Measurements from ENCODE around the gene STRIP2. TPM values are rescaled to one million over a fixed set of nuclear protein-coding genes. Genes with fewer than 3 reads are reported as not detected.

STRIP2 gene
- total and polyA plus RNA-seq, 9 of the 15 experiments (the other 6 are each of a cell fraction or from before 2014, with no cell fraction given): 10.1 to 81.8 (median 42.3) TPM

DNA sequence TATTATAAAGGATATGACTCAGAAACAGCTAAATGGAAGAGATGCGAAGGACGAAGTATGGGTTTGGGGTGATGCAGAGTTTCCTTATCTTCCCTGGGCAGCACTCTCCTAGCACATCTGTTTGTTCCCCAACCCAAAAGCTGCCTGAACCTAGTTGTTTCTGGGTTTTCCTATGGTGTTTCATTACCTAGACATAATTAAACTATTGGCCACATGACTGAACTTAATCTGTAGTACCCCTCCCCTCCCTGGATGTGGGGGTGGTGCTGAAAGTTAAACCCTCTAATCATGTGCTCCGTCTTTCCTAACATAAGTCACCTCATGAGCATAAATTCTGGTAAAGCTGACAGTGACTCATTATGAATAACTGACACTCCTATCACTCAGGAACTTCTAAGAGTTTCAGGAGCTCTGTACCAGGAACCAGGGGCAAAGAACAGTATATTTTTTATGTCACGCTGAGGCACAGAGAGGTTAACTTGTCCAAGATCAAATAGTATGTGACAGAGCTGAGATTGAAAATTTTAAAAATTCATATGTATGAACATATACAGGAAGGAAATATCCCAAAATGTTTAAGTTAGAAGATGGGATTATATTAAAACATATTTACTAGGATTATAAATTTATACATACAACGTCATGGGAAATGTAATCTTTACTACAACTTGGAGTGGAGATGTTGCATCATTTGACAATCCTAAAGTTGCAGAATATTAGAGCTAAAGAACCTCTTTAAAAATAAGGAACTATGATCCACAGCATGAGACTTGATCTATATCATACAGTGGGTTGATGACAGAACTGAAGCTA lies 4.8 kb downstream of the STRIP2 start (continued):
- TF ChIP-seq, protein P1, sequence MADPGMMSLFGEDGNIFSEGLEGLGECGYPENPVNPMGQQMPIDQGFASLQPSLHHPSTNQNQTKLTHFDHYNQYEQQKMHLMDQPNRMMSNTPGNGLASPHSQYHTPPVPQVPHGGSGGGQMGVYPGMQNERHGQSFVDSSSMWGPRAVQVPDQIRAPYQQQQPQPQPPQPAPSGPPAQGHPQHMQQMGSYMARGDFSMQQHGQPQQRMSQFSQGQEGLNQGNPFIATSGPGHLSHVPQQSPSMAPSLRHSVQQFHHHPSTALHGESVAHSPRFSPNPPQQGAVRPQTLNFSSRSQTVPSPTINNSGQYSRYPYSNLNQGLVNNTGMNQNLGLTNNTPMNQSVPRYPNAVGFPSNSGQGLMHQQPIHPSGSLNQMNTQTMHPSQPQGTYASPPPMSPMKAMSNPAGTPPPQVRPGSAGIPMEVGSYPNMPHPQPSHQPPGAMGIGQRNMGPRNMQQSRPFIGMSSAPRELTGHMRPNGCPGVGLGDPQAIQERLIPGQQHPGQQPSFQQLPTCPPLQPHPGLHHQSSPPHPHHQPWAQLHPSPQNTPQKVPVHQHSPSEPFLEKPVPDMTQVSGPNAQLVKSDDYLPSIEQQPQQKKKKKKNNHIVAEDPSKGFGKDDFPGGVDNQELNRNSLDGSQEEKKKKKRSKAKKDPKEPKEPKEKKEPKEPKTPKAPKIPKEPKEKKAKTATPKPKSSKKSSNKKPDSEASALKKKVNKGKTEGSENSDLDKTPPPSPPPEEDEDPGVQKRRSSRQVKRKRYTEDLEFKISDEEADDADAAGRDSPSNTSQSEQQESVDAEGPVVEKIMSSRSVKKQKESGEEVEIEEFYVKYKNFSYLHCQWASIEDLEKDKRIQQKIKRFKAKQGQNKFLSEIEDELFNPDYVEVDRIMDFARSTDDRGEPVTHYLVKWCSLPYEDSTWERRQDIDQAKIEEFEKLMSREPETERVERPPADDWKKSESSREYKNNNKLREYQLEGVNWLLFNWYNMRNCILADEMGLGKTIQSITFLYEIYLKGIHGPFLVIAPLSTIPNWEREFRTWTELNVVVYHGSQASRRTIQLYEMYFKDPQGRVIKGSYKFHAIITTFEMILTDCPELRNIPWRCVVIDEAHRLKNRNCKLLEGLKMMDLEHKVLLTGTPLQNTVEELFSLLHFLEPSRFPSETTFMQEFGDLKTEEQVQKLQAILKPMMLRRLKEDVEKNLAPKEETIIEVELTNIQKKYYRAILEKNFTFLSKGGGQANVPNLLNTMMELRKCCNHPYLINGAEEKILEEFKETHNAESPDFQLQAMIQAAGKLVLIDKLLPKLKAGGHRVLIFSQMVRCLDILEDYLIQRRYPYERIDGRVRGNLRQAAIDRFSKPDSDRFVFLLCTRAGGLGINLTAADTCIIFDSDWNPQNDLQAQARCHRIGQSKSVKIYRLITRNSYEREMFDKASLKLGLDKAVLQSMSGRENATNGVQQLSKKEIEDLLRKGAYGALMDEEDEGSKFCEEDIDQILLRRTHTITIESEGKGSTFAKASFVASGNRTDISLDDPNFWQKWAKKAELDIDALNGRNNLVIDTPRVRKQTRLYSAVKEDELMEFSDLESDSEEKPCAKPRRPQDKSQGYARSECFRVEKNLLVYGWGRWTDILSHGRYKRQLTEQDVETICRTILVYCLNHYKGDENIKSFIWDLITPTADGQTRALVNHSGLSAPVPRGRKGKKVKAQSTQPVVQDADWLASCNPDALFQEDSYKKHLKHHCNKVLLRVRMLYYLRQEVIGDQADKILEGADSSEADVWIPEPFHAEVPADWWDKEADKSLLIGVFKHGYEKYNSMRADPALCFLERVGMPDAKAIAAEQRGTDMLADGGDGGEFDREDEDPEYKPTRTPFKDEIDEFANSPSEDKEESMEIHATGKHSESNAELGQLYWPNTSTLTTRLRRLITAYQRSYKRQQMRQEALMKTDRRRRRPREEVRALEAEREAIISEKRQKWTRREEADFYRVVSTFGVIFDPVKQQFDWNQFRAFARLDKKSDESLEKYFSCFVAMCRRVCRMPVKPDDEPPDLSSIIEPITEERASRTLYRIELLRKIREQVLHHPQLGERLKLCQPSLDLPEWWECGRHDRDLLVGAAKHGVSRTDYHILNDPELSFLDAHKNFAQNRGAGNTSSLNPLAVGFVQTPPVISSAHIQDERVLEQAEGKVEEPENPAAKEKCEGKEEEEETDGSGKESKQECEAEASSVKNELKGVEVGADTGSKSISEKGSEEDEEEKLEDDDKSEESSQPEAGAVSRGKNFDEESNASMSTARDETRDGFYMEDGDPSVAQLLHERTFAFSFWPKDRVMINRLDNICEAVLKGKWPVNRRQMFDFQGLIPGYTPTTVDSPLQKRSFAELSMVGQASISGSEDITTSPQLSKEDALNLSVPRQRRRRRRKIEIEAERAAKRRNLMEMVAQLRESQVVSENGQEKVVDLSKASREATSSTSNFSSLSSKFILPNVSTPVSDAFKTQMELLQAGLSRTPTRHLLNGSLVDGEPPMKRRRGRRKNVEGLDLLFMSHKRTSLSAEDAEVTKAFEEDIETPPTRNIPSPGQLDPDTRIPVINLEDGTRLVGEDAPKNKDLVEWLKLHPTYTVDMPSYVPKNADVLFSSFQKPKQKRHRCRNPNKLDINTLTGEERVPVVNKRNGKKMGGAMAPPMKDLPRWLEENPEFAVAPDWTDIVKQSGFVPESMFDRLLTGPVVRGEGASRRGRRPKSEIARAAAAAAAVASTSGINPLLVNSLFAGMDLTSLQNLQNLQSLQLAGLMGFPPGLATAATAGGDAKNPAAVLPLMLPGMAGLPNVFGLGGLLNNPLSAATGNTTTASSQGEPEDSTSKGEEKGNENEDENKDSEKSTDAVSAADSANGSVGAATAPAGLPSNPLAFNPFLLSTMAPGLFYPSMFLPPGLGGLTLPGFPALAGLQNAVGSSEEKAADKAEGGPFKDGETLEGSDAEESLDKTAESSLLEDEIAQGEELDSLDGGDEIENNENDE (IDR thresholded peaks at IDR 0.05; ENCODE audit: low read depth, low read length): no peak
- TF ChIP-seq DIDO1 (tag; IDR thresholded peaks at IDR 0.05; ENCODE audit: low read depth) (no peak), YY1 (IDR thresholded peaks at IDR 0.05; ENCODE audit: borderline replicate concordance in 1 of 3, control insufficient read depth in 1 of 3, extremely low read depth in 1 of 3, insufficient read depth in 3 of 3, insufficient read length in 1 of 3, insufficient replicate concordance in 2 of 3, low read depth in 1 of 3, low read length in 2 of 3) (no peak), FOXP1 (CRISPR knock-in tag; IDR thresholded peaks at IDR 0.05) (no peak), ZFP36 (IDR thresholded peaks at IDR 0.05; ENCODE audit: low read depth, low read length, partially characterized antibody) (peak; percentile 6), TCF7 (IDR thresholded peaks at IDR 0.05; ENCODE audit: borderline replicate concordance) (peak; percentile 92; the same call in 1 of the 2 replicates), SIRT6 (IDR thresholded peaks at IDR 0.05; ENCODE audit: low read depth, low read length) (no peak), CBX5 (IDR thresholded peaks at IDR 0.05; ENCODE audit: borderline replicate concordance, low read depth) (no peak), ETV5 (CRISPR knock-in tag; IDR thresholded peaks at IDR 0.05; ENCODE audit: low read depth) (no peak), ZNF184 (CRISPR knock-in tag; IDR thresholded peaks at IDR 0.05) (no peak)
- TF ChIP-seq, protein P2, sequence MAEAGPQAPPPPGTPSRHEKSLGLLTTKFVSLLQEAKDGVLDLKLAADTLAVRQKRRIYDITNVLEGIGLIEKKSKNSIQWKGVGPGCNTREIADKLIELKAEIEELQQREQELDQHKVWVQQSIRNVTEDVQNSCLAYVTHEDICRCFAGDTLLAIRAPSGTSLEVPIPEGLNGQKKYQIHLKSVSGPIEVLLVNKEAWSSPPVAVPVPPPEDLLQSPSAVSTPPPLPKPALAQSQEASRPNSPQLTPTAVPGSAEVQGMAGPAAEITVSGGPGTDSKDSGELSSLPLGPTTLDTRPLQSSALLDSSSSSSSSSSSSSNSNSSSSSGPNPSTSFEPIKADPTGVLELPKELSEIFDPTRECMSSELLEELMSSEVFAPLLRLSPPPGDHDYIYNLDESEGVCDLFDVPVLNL (CRISPR knock-in tag; IDR thresholded peaks at IDR 0.05; ENCODE audit: low read depth): no peak

Data from K562 (cell line).